ENCODE measurements around the gene TBKBP1.

GRCh38 chr17:47739150-47739549, 45.2 kb downstream of the TBKBP1 start:
- TF ChIP-seq EZH2 (IDR thresholded peaks at IDR 0.05; ENCODE audit: borderline replicate concordance, low read depth, low read length, severe bottlenecking) (no peak), POLR2A (IDR thresholded peaks at IDR 0.05; ENCODE audit: low read depth, low read length) (no peak), POLR2AphosphoS5 (IDR thresholded peaks at IDR 0.05; ENCODE audit: insufficient read depth, low read depth, low read length) (no peak)
- TF ChIP-seq, protein P1, sequence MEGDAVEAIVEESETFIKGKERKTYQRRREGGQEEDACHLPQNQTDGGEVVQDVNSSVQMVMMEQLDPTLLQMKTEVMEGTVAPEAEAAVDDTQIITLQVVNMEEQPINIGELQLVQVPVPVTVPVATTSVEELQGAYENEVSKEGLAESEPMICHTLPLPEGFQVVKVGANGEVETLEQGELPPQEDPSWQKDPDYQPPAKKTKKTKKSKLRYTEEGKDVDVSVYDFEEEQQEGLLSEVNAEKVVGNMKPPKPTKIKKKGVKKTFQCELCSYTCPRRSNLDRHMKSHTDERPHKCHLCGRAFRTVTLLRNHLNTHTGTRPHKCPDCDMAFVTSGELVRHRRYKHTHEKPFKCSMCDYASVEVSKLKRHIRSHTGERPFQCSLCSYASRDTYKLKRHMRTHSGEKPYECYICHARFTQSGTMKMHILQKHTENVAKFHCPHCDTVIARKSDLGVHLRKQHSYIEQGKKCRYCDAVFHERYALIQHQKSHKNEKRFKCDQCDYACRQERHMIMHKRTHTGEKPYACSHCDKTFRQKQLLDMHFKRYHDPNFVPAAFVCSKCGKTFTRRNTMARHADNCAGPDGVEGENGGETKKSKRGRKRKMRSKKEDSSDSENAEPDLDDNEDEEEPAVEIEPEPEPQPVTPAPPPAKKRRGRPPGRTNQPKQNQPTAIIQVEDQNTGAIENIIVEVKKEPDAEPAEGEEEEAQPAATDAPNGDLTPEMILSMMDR (IDR thresholded peaks at IDR 0.05; ENCODE audit: extremely low read depth in 1 of 2, insufficient read depth in 1 of 2, low read depth in 1 of 2, low read length in 2 of 2) = no peak
